Activated CD4-positive, alpha-beta T cell treated with anti-CD3 and anti-CD28 coated beads, Interleukin-2, amount 50 U/mL, for 16 hours (primary cell): ENCODE measurements around the gene OR10J4.
"Not testable (repeated sequence)": the region's sequence is repeated elsewhere in the genome, so short reads cannot be mapped to it uniquely, and the experiment has no call there.

Experiments used
- DNase-seq: peaks from one replicate; pipeline ENCODE4 v3.0.0-alpha.2; 2020

The OR10J4 gene

DNA sequence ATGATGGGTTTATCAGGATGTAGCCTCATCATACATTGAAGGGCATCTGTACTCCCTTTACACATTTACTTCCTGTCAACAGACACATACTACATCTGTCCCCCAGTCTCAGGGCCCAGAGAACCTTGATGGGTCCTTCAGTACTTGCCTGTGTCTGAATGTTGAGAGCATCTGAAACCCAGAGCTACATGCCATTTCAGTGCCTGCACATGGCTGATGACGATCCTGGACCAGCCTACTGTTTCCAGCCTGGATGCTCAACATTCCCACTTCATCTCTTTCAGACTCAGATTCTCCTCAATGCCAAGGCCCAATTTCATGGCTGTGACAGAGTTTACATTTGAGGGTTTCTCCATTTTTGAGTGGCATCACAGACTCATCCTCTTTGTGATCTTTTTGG lies at the start of gene OR10J4:
Gene OR10J4, plus strand, starts transcription at position 301 of the 400 bp plus-strand sequence.
- no peak for DNase-seq

GRCh38 chr1:159406821-159407220 lies 25.2 kb upstream of the OR10J4 start:
- no peak for DNase-seq

GRCh38 chr1:159408862-159409400 lies 23.1 kb upstream of the OR10J4 start:
- DNase-seq, result no peak

DNA sequence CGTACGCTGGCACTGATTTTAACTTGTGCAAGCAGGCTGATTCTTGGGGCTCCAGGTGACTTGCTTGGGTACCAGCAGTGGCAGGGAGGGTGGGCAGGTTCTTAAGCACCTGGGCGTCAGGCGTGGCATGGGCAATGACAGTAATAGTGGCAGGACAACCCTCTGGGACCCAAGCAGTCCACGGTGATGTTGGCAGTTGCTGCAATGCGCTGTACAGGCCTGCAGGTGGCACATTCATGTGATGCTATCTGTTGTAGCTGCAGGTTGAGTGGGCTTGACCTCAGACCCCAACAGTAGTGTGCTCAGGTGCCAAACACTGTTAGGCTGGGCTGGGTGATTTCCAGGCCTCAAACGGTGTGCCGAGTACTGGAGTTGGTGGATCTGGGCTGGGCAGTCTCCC lies 10.2 kb upstream of the OR10J4 start:
- no peak for DNase-seq

DNA sequence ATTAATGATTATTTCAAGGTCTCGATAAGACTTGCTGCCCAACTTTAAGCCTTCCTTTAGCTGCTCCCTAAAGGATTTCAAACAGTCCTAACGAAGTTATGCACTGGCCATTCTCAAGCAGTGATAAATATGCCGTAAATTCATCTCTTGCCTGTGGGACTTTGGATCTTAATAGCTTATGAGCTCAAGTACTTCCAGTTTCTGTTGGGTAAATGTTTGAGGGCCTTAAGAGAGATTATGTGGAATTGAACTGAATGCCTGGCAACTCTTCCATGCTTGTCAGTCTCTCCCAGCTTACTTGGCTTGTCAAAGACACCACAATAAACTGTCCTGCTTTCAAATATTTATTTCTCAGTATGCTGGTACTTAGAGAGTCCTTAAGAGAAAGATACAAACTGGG lies 3.5 kb upstream of the OR10J4 start:
- no peak for DNase-seq

GRCh38 chr1:159429074-159429861 lies 2.7 kb upstream of the OR10J4 start:
- DNase-seq, result no peak

DNA sequence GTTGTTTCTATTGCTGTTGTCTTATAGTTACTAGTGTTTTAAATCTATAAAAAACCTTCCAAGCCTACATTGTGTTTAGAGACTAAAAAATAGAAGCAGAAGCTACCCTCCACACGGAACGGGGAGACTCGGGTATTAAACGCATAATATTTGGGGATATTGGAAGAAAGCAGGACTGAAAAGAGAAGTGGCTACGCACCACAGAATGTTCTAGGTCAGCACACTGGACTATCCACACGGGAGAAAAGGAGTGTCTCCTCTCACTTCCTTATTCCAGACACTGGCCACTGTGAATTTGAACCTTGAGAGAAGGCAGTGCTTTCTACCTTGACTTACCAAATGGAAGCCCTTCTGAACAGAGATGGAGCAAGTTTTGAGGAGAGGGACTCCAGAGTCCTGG lies 1.0 kb upstream of the OR10J4 start:
- no peak for DNase-seq

GRCh38 chr1:159436469-159436868 lies 4.5 kb downstream of the OR10J4 start:
- no peak for DNase-seq

- no peak for DNase-seq
These were observed 7.4 kb downstream of the OR10J4 start, which contains the start of gene OR10J1 for GRCh38 chr1:159439422-159439821. Gene OR10J1 (plus strand): TSS chr1:159439722. CDS start chr1:159439792, 70 bp downstream.

DNA sequence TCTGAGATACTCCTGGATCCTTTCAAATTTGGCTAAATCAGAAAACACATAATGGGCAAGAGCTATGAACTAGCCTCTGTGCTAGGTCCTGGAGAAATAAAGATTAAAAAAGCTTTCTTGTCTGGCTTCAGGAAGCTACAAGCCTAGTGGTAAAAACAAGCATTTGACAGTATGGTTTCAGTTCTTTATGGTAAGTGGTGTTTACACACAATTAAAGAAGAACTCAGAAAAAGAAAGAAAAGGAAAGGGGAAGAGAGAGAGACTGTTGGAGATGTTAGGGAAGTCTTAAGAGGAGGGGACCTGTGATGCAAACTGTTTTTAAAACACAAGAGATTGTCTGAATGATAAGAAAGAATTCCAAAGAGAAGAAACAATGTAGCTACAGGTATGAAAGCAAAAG lies 9.4 kb downstream of the OR10J4 start:
- DNase-seq, result no peak

- no peak for DNase-seq
These were observed 10.4 kb downstream of the OR10J4 start for GRCh38 chr1:159442428-159442827.

- no peak for DNase-seq
These were observed 11.2 kb downstream of the OR10J4 start for GRCh38 chr1:159443066-159443750.

DNA sequence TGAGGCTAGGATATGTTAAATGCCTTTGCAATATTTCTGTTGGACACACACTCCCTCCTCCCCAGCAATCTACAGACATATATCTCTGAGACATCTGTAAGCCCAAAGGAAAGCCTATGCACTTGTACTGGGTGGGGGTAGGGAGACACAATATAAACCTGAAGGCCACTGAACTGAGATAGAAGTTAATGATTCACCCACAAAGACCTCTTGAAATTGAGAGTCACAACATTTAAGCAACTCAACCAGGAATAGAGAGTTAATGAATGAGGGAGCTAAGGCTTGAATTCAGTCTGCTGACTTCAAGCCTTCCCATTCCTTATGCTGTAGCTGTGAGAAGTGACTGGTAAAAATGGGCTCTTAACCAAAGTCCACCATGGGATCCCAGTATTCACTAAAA lies 12.5 kb downstream of the OR10J4 start:
- DNase-seq, result no peak

DNA sequence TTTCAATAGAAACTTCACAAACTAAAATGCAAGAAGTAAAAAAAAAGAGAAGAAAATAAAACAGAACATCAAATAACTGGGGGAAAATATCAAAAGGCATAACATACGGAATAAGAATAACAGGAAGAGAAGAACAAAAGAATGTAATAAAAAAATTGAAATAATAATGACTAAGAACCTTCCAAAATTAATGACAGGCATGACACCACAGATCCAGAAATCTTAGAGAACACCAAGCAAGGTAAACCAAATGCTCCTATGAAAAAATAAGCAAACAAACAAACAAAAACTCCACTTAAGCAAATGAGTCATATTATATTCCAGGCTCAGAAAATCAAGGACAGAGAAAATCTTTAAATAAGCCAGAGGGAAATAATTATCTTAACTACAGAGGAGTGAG lies 16.2 kb downstream of the OR10J4 start:
- DNase-seq, result no peak

DNA sequence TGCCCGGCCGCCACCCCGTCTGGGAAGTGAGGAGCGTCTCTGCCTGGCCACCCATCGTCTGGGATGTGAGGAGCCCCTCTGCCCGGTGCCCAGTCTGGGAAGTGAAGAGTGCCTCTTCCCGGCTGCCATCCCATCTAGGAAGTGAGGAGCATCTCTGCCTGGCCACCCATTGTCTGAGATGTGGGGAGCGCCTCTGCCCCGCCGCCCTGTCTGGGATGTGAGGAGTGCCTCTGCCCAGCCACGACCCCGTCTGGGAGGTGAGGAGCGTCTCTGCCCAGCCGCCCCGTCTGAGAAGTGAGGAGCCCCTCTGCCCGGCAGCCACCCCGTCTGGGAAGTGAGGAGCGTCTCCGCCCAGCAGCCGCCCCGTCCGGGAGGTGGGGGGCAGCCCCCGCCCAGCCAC lies 17.6 kb downstream of the OR10J4 start:
- not testable (repeated sequence) for DNase-seq

DNA sequence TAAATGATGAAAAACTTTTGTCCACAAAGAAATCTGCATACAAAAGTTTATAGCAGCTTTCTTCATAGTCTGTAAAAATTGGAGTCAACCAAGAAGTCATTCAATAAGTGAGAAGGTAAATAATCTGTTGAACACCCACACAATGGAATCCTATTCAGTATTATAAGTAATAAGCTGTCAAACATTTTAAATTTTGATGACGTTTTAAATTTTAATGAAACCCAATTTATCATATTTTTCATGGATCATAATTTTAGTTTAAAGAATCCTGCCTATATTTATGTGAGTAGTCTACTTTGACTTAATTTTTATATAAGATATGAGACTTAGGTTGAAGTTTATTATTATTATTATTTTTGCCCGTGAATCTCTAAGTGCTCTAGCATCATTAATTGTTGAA lies 27.5 kb downstream of the OR10J4 start:
- DNase-seq, result no peak

- no peak for DNase-seq
These were observed 33.2 kb downstream of the OR10J4 start for GRCh38 chr1:159465191-159465603.

DNA sequence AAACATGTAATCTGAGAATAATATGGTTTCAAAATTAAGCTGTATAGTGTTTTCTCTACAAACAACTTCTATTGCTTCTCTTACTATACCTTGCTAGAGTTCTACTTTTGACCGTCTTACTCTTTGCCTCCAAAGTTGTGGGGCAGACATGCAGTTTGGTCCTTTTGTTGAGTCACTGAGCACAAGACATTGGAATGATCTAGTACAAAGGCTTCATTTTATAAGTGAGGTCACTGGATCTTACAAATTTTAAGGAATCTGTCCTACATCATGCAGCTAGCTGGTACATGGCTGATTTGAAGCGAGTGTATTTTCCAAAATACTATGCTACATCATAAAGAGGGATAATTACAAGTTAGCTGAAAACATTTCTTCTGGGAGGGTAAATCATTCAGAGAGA lies 36.3 kb downstream of the OR10J4 start:
- DNase-seq, result no peak

GRCh38 chr1:159469921-159470533 lies 38.0 kb downstream of the OR10J4 start:
- no peak for DNase-seq

GRCh38 chr1:159473335-159473734 lies 41.3 kb downstream of the OR10J4 start:
- DNase-seq, result no peak

- DNase-seq, result no peak
These were observed 42.9 kb downstream of the OR10J4 start for GRCh38 chr1:159474926-159475325.
